AML-193 (cell line): ENCODE results near the gene OR1N2.
"Not testable (repeated sequence)": the region's sequence is repeated elsewhere in the genome, so short reads cannot be mapped to it uniquely, and the experiment has no call there.

ENCODE experiments used
- DNase-seq, 2 experiments: peaks; one replicate each; lab custom pipeline; 2025; lab: John Stamatoyannopoulos, UW

Gene OR1N2, protein sequence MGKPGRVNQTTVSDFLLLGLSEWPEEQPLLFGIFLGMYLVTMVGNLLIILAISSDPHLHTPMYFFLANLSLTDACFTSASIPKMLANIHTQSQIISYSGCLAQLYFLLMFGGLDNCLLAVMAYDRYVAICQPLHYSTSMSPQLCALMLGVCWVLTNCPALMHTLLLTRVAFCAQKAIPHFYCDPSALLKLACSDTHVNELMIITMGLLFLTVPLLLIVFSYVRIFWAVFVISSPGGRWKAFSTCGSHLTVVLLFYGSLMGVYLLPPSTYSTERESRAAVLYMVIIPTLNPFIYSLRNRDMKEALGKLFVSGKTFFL

DNA sequence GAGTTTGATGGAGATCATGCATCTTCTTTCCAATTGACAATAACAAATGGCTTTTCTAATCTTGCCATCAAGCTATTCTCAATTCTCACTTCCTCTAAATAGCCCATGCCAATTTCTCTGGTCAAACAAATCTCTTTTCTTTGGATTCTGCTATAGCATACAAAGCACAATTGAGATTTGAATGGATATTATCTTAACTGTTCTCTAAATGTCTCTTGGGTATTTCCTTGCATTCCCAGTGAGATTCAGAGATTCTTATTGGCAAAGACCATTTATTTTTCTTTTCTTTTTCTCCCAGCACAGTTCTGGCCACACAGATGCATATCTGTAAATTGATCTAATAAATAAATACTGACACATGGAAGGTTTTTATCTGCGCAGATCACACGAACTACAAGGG is at the start of gene OR1N2:
Gene OR1N2, plus strand, starts transcription at position 301 of the 400 bp plus-strand sequence. CDS start 100 bp downstream, outside the sequence.
- DNase-seq = no peak

DNA sequence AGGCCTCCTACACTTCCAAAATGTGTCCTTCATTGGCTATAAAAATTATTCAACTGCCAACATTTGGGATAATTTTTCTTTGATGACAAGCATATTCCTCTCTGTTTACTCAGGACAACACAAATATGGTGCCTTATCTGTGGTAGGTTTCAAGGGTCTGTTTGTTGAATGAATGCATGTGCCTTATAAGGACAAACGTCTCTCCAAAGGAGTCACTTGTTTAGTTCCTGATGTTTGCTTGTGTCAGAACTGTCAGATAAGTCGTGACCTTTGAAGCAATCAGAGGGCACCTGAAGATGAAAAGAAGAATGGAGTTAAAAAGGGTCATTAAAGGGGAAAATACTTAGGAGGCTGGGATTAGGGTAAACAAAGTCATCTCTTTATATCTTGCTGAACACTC is 45.9 kb upstream of the OR1N2 start:
- no peak for DNase-seq

DNA sequence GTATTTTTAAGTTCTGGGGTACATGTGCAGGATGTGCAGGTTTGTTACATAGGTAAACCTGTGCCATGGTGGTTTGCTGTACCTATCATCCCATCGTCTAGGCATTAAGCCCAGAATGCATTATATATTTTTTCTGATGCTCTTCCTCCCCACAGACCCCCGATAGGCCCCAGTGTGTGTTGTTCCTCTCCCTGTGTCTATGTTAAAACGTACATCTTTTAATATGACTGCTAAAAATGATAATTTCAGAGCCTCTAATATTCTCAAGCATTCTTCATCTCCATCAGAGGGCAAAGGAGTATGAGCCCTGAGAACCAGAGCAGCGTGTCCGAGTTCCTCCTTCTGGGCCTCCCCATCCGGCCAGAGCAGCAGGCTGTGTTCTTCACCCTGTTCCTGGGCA is 42.4 kb upstream of the OR1N2 start, which contains the start of gene OR1J2:
Gene OR1J2, plus strand, starts transcription at position 301 of the 400 bp plus-strand sequence. Its CDS starts 0 bp downstream, at position 301.
- no peak for DNase-seq

DNA sequence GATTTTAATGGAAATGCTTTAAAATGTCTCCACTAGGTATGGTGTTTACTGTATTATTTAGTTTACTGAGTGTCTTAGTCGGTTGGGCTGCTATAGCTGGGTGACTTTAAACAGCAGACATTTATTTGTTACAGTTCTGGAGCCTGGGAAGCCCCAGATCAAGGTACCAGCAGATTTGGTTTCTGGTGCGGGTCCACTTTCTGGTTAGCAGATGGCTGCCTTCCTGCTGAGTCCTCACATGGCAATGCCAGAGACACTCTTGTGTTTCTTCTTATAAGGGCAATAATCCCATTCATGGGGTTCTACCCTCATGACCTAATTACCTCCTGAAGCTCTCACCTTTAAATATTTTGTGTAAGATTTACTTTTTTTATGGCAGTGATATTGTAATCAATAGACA is 34.7 kb upstream of the OR1N2 start:
- DNase-seq = no peak

DNA sequence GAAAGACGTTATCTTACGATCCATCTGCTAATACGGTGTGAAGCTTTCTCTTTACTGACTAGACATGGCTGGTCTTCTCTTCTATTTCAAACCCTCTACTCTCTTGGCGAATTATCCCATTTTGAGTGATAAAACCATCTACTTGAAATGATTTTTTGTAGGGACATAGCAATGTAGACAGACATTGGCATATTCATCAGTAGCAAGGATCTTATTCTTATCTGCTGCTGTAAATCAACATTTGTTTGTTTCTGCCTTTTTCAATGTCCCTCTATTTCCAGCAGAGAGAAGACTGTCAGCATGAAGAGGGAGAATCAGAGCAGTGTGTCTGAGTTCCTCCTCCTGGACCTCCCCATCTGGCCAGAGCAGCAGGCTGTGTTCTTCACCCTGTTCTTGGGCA is 34.1 kb upstream of the OR1N2 start, which contains the start of gene OR1J4:
Gene OR1J4, plus strand, starts transcription at position 301 of the 400 bp plus-strand sequence. Its CDS starts 0 bp downstream, at position 301.
- no peak for DNase-seq

DNA sequence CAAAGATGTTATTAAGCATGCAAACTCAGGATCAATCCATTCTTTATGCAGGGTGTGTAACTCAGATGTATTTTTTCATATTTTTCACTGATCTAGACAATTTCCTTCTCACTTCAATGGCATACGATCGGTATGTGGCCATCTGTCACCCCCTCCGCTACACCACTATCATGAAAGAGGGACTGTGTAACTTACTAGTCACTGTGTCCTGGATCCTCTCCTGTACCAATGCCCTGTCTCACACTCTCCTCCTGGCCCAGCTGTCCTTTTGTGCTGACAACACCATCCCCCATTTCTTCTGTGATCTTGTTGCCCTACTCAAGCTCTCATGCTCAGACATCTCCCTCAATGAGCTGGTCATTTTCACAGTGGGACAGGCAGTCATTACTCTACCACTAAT is 33.5 kb upstream of the OR1N2 start:
- DNase-seq = no peak

DNA sequence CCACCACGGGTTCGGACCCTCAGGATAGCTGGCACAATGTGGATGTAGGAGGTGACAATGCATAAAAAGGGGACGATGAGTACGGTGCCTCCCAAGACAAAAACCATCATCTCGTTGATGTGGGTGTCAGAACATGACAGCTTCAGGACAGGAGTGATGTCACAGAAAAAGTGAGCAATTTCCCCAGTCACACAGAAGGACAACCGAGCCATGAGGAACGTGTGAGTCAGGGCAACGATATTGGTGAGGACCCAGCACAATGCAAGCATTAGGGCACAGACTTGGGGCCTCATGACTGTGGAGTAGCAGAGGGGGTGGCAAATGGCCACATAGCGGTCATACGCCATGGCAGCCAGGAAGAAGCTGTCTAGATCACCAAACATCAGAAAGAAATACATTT is 26.3 kb upstream of the OR1N2 start:
- no peak for DNase-seq

DNA sequence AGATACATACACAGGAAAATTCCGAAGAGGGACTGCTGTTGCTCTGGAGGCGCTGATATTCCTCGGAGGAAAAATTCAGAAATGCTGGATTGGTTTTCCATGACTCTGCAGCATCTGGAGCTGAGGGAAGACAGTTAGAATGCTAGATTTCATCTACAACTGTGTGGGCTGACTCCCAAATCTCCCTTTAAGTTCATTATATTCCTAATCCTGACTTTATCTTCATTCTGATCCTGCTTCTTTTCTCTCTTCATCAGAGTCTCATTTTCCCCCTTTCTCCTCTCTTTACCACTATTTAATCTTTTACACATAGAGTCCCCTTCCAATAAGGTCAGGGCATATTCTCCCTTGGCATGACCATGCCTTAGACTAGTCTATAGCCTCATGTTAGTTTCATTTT is 25.7 kb upstream of the OR1N2 start, which contains the start of gene OR1N1:
Gene OR1N1, minus strand, starts transcription at position 101 of the 400 bp plus-strand sequence. Its CDS starts 0 bp downstream, at position 101.
- DNase-seq = no peak

DNA sequence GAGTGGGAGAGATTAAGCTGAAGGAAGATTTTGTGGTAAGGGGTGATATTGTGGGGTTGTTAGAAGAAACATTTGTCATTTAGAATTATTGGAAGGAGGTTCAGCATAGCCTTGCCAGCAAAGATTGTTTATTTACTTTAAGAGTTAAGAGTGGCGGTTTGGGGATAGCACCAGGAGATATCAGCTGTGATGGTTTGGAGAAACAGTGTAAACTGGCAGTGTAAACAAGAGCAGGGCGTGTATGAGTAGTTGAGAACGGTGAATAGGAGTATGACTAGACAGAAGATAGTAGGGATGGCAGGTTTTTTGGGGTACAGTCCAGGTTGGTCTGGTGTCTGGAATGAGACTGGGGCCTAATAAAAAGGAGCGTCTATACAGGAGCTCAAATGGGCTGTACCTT is 21.8 kb upstream of the OR1N2 start:
- DNase-seq = not testable (repeated sequence)

DNA sequence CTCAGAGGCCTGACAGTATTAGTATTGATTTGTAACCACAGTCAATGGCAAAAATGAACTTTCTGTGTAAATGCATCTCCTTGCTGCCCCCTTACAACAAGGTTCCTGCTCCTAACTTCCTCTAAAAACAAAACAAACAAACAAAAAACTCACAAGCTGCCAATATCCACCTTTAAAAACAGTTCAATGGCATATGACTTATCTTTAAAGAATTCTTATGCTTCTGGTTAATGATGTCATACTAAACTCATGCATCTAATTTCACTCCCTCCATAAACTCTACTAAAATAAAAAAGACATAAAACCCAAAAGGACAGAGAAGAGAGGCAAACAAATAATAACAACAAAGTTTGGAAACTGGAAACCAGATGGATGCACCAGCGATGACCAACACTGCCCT is 16.8 kb upstream of the OR1N2 start:
- no peak for DNase-seq

DNA sequence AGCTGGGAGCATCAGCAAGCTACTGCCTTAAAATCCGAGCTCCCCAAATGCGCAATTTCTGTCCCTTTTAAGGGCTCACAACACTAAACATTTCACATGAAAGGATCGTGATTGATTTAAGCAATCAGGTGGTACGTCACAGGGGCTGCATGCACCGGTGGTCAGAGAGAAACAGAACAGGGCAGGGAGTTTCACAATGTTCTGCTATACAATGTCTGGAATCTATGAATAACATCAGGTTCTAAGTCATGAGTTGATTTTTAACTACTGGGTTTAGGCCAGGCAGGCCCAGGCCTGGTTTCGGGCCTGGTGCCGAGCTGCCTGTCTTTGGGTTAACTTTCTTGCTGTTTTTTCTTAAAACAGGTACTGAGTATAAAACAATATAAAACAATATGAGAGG is 15.8 kb upstream of the OR1N2 start:
- not testable (repeated sequence) for DNase-seq

DNA sequence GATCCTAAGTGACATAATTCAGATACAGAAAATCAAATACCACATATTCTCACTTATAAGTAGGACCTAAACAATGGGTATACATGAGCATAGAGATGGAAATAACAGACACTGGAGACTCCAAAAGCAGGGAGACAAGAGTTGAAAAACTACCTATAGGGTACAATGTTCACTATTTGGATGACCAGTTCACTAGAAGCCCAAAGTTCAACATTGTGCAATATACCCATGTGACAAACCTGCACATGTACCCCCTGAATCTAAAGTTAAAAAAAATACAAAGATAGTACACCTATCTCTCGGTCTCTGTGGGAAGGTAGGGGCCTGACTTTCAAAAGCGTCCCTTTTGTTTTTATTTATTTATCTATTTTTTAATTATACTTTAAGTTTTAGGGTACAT is 14.2 kb upstream of the OR1N2 start:
- no peak for DNase-seq

DNA sequence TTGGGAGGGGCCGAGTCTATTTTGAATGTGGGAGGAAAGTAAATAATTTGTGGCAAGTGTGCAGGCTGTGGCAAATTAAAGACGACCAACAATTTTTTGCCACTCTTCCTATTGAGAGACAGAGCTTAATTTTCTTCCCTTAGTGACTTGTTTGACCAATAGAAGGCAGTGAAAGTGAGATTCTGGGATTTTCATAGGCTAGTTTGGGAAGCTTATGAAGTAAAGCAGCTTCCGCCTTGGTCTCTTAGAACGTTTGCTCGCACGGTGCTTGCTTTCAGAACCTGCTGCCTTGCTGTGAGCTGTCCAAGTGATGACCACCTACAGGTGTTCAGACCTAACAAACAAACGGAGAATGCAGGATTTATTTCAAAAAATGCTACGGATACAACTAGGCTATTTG is 6.7 kb upstream of the OR1N2 start:
- no peak for DNase-seq

DNA sequence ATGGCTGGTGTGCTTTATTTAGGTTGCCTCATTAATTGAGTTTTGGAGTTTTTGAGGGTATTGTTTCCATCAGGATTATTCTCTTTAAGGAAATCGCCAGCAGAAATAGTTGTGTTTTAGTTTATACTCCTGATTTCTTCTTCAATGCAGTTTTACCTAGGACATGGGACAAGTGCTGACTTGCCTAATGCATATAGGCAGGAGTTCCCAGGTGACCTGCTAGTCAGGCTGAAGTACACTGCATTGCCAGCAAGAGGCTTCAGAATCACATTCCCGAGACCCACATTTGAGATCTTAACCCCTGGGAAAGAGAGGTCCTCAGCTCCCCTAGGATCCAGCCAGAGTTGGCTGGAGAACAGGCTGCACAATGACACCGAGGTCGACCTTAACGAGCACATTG is 1.5 kb upstream of the OR1N2 start:
- DNase-seq = no peak

DNA sequence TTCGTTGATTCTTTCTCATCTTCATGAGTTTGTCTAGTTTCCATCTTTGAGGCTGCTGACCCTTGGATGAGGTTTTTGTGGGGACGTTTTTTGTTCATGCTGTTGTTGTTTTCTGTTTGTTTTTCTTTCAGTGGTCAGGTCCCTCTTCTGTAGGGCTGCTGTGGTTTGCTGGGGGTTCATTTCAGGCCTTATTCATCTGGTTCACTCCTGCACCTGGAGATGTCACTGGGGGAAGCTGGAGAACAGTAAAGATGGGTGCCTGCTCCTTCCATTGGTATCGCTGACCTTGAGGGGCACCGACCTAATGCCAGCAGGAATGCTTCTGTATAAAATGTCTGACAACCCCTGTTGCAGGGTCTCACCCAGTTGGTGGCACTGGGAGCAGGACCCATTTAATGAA is 8.5 kb downstream of the OR1N2 start:
- DNase-seq = no peak

DNA sequence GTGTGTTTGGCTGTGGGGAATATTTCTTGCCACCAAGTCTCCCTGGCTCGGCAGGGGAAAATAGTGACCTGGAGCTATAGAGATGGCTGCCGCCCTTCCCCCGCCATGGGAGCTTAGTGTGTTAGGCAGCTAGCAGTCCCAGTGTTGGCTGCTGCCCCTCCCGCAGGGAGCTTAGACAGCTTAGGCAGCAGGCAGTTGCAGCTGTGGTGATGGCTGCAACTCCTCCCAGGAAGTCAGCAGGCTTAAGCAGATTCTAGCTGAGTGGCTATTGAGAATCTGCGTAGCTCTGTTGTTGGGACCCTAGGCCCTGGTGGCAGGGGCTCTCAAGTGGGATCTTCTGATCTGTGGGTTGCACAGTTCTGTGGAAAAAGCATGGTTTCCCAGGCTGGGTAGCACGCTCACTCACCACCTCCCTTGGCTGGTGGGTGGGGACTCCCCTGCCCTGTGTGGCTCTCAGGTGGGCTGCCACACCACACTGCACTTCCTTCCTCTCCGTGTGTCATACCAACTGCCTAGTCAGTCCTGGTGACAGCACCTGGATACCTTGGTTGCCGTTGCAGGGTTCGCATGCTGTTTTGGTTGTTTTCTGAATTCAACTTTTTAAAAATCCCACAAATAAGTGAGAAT is 9.3 kb downstream of the OR1N2 start:
- no peak for DNase-seq

DNA sequence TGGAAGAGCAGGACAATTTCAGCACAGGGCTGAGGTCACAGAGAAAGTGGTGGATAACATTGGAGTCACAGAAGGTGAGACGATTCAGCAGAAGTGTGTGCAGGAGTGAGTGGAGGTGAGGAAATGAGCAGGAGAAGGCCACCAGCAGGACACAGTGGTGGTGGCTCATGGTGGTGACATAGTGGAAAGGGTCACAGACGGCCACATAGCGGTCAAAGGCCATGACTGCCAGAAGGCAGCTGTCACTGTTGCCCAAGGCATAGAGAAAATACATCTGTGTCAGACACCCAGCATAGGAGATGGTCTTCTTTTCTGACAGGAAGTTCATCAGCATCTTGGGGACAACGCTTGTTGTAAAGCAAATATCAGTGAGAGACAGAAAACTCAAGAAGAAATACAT is 15.0 kb downstream of the OR1N2 start:
- DNase-seq = no peak

DNA sequence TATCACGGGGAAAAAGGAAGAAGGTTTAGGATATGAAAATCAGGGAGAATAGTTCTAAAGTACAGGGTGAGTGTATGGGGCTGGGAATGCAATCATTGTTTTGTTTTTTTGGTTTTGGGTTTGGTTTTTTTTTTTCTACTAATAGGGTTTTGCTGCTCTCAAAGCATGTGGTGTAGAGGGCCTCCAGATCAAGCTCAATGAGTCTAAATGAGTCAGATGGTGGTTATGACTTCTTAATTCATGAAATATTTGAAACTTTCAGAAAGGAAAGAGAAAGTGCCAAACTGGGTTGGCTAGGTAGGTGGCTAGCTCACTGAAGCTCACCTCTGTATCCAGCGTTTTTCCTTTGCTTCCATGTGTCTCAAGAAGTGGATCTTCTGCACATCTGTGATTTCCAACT is 19.5 kb downstream of the OR1N2 start:
- DNase-seq = no peak

DNA sequence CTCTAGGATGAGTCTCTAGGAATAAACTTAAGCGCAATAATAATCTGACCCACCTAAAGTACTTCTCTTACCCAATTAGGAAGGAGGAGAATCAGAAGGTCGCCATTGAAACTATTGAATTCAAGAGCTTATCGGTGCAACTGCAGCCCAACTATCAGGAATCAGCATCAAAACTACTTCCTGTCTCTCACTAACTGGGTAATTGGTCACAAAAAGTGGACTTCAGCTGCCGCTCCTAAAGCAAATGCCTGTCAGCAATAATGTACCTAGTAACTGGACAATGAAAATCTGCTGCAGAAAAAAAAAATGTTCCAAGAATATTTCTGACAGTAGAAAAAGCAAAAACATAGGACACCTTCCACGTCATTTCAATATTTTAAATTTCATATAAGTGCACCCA is 27.0 kb downstream of the OR1N2 start:
- DNase-seq = no peak

DNA sequence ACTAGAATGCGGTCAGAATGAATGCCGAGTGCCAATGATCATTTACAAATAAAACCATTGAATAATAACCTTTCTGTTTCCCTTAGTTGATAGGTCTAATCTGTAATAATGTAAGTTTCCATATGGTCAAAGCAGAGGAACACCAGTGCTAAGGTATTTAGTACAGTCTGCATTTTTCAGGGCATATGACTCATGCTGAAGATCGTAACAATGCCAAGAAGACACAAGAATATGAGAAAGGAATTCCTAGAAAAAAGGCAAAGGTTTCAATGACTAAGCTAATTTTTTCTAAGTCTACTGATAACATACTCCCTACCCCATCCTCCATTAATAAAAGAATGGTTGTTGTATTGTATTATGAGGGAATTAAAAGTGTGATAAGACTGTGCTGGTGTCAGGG is 27.4 kb downstream of the OR1N2 start:
- no peak for DNase-seq

DNA sequence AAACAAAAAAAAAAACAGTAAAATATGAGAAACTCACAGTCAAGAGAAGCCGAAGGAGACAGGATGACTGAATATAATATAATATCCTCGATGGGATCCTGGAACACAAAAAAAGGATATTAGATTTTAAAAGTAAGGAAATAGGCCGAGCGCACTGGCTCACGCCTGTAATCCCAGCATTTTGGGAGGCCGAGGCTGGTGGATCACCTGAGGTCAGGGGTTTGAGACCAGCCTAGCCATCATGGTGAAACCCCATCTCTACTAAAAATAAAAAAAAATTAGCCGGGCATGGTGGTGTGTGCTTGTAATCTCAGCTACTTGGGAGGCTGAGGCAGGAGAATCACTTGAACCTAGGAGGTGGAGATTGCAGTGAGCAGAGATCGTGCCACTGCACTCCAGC is 30.4 kb downstream of the OR1N2 start, which contains the start of gene OR1L8:
Gene OR1L8, minus strand, starts transcription at position 101 of the 400 bp plus-strand sequence. CDS start 14,907 bp downstream, outside the sequence.
- not testable (repeated sequence) for DNase-seq
